Trophoblast cell (in vitro differentiated cells and primary cell): ENCODE measurements around the gene OR1F1.

Source experiments
- DNase-seq, 2 donors: peaks; one replicate each; pipeline ENCODE4 v3.0.0-alpha.2; 2016
- H2AFZ ChIP-seq: 2 replicates; pipeline ENCODE4 v1.6.1; 2013; ENCODE audit warnings: low read length, moderate library complexity, mild to moderate bottlenecking; ENCODE audit not compliant: insufficient read depth, poor library complexity
- H2AK5ac ChIP-seq: 2 replicates; pipeline ENCODE4 v1.6.1; 2013; ENCODE audit warnings: mild to moderate bottlenecking, low read length
- H2BK120ac ChIP-seq: 2 replicates; pipeline ENCODE4 v1.6.1; 2013; ENCODE audit warnings: low read length, mild to moderate bottlenecking, moderate library complexity; ENCODE audit not compliant: insufficient read depth, poor library complexity
- H2BK12ac ChIP-seq: 2 replicates; pipeline ENCODE4 v1.6.1; 2013; ENCODE audit warnings: mild to moderate bottlenecking, low read length, moderate library complexity
- H2BK5ac ChIP-seq: 2 replicates; pipeline ENCODE4 v1.6.1; 2013; ENCODE audit warnings: low read length, low read depth, moderate library complexity, mild to moderate bottlenecking; ENCODE audit not compliant: poor library complexity
- H3K14ac ChIP-seq: 2 replicates; pipeline ENCODE4 v1.6.1; 2013; ENCODE audit warnings: mild to moderate bottlenecking, low read length
- H3K18ac ChIP-seq: 2 replicates; pipeline ENCODE4 v1.6.1; 2013; ENCODE audit warnings: mild to moderate bottlenecking, low read length
- H3K23ac ChIP-seq: 2 replicates; pipeline ENCODE4 v1.6.1; 2013; ENCODE audit warnings: low read length
- H3K27ac ChIP-seq: 2 replicates; pipeline ENCODE4 v1.5.1; 2013; ENCODE audit warnings: low read depth, mild to moderate bottlenecking, inconsistent platforms, low read length, moderate library complexity
- H3K27me3 ChIP-seq: 2 replicates; pipeline ENCODE4 v1.6.1; 2013; ENCODE audit warnings: inconsistent platforms, mild to moderate bottlenecking, low read length, moderate library complexity; ENCODE audit not compliant: insufficient read depth
- H3K36me3 ChIP-seq, 2 experiments: 1 replicate in 1 of 2; 2 replicates in 1 of 2; pipeline ENCODE4 v1.6.1; 2013; ENCODE audit warnings: low read length in 2 of 2, mild to moderate bottlenecking in 2 of 2, moderate library complexity in 1 of 2; ENCODE audit not compliant: insufficient read depth in 2 of 2, control insufficient read depth in 1 of 2
- H3K4ac ChIP-seq: 2 replicates; pipeline ENCODE4 v1.6.1; 2013; ENCODE audit warnings: low read depth, mild to moderate bottlenecking, low read length, moderate library complexity
- H3K4me1 ChIP-seq, 2 experiments: 1 replicate in 1 of 2; 2 replicates in 1 of 2; pipeline ENCODE4 v1.6.1; 2013; ENCODE audit warnings: low read length in 2 of 2, mild to moderate bottlenecking in 2 of 2, moderate library complexity in 1 of 2; ENCODE audit not compliant: insufficient read depth in 2 of 2, control insufficient read depth in 1 of 2
- H3K4me2 ChIP-seq: 2 replicates; pipeline ENCODE4 v1.6.1; 2013; ENCODE audit warnings: inconsistent platforms, mild to moderate bottlenecking, low read length, moderate library complexity
- H3K4me3 ChIP-seq: 2 replicates; pipeline ENCODE4 v1.5.1; 2013; ENCODE audit warnings: mild to moderate bottlenecking, low read depth, low read length, inconsistent platforms
- H3K79me1 ChIP-seq: one replicate; pipeline ENCODE4 v1.6.1; 2013; ENCODE audit warnings: low read length
- H3K79me2 ChIP-seq: 2 replicates; pipeline ENCODE4 v1.6.1; 2013; ENCODE audit warnings: low read length, mild to moderate bottlenecking; ENCODE audit not compliant: control insufficient read depth, insufficient read depth, poor library complexity
- H3K9ac ChIP-seq: 2 replicates; pipeline ENCODE4 v1.6.1; 2013; ENCODE audit warnings: mild to moderate bottlenecking, low read length
- H3K9me3 ChIP-seq: 2 replicates; pipeline ENCODE4 v1.6.1; 2013; ENCODE audit warnings: low read depth, mild to moderate bottlenecking, control low read depth, inconsistent platforms, low read length; ENCODE audit not compliant: insufficient read depth
- H4K12ac ChIP-seq: 2 replicates; pipeline ENCODE4 v1.6.1; 2013; ENCODE audit warnings: low read depth, mild to moderate bottlenecking, low read length, moderate library complexity
- H4K8ac ChIP-seq: 2 replicates; pipeline ENCODE4 v1.6.1; 2013; ENCODE audit warnings: low read depth, mild to moderate bottlenecking, low read length, moderate library complexity
- H4K91ac ChIP-seq: one replicate; pipeline ENCODE4 v1.6.1; 2013; ENCODE audit warnings: low read depth, mild to moderate bottlenecking, low read length, moderate library complexity
- WGBS: extraction: QIAGEN DNeasy Blood & Tissue Kit; methylation state at CpG from one replicate; pipeline ENCODE4 v1.1.7; 2013; ENCODE audit warnings: missing lambda C conversion rate; ENCODE audit not compliant: insufficient read length, insufficient coverage; ENCODE audit errors: extremely low coverage; 5-methylcytosine and 5-hydroxymethylcytosine counted together

OR1F1 gene

DNA sequence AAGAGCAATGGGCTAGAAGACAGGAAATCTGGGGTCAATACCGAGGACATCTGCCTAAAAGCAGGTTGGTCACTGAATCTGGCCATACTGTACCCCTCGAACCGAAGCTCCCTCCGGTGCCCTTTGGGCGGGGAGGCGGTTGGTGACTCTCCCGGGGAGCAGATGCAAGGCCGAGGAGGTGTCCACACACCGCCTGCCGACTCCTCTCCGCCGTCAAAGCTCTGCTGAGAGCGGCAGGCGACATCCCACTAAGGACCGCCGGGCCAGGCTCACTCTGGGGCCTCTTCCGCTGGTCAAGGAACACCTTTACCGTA is 46.5 kb downstream of the OR1F1 start:
- H4K91ac ChIP-seq = peak overlapping the region; percentile 48
- peak overlapping the region; percentile 88 for H3K4me3 ChIP-seq
- peak overlapping the region; percentile 54 for H3K14ac ChIP-seq
- H3K27ac ChIP-seq = peak overlapping the region; percentile 51
- peaks cover 4% of the 10 kb centered on the region for H3K79me1 ChIP-seq
- H3K27me3 ChIP-seq = no peaks in the 10 kb centered on the region
- H3K4ac ChIP-seq = no peak overlapping the region
- H3K36me3 ChIP-seq = peaks cover 5 to 19% of the 10 kb centered on the region in 2 experiments
- H3K18ac ChIP-seq = peak overlapping the region; percentile 37
- H2AK5ac ChIP-seq = no peak overlapping the region
- peak overlapping the region; percentile 80 for H2AFZ ChIP-seq
- peak overlapping the region; percentile 50 for H4K12ac ChIP-seq
- H3K9me3 ChIP-seq = peaks cover 1% of the 10 kb centered on the region
- H2BK12ac ChIP-seq = no peak overlapping the region
- H3K79me2 ChIP-seq = peaks cover 4% of the 10 kb centered on the region
- peak overlapping the region; percentile 92 for H3K4me2 ChIP-seq
- H3K4me1 ChIP-seq = peaks cover 2 to 8% of the 10 kb centered on the region in 2 experiments
- no peak overlapping the region for H2BK5ac ChIP-seq
- H3K23ac ChIP-seq = no peak overlapping the region
- no peak for DNase-seq
- no peak overlapping the region for H2BK120ac ChIP-seq
- no CpG with 5 or more reads among the region's 18 CpGs for WGBS
- peak overlapping the region; percentile 79 for H3K9ac ChIP-seq
- H4K8ac ChIP-seq = peak overlapping the region; percentile 89

DNA sequence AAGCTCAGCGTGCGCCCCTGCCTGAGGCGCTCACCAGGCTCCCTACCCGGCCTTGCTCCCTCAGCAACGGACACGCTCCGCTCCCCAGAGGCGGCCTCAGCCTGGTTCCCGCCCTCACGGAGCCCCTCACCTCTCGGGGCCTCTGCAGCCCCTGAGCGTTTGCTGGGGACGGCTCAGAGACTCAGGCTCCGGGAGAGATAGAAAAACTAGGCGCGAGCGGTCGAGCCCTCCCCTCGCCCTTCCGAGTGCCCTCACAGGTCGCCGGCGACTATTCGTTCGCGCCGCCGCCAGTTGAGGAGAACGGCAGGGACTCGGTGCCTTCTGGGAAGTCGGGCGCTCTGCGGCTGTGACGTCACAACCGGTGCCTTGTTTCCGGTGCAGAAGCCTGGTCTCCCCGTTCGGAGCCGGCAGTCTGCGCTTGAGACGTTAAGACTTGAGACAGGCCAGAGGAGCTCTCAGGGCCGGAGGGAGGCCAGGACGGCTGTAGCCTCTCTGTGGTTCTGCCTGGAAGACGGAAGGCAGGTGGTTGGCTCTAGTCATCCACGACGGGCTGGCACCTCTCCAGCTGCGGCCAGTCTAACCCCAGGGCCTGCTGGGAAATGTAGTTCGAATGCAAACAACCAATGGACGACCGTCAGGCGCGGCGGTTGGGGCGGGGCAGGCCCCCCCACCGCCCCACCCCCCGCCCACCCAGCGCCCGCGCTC is 47.0 kb downstream of the OR1F1 start, which contains the start of gene ZNF200:
TSS of gene ZNF200 (minus strand) at position 302 of the 705 bp plus-strand sequence. CDS start 1,403 bp downstream, outside the sequence.
- peaks cover 4% of the 10 kb centered on the region for H3K79me1 ChIP-seq
- no CpG with 5 or more reads among the region's 59 CpGs for WGBS
- peak within 1 kb of the TSS; percentile 70 for H4K91ac ChIP-seq
- peak within 1 kb of the TSS; percentile 51 for H3K27ac ChIP-seq
- H3K36me3 ChIP-seq = peaks cover 0 to 16% of the 10 kb centered on the region in 2 experiments
- H3K14ac ChIP-seq = peak within 1 kb of the TSS; percentile 72
- H2BK12ac ChIP-seq = peak within 1 kb of the TSS; percentile 41
- no peak within 1 kb of the TSS for H2BK120ac ChIP-seq
- peaks cover 4% of the 10 kb centered on the region for H3K79me2 ChIP-seq
- H2AFZ ChIP-seq = peak within 1 kb of the TSS; percentile 89
- peak within 1 kb of the TSS; percentile 79 for H2BK5ac ChIP-seq
- H2AK5ac ChIP-seq = no peak within 1 kb of the TSS
- no peaks in the 10 kb centered on the region for H3K27me3 ChIP-seq
- peak within 1 kb of the TSS; percentile 79 for H3K9ac ChIP-seq
- DNase-seq = peak; percentile 87 to 91
- H3K9me3 ChIP-seq = peaks cover 1% of the 10 kb centered on the region
- no peak within 1 kb of the TSS for H3K23ac ChIP-seq
- peak within 1 kb of the TSS; percentile 89 for H4K8ac ChIP-seq
- peak within 1 kb of the TSS; percentile 92 for H3K4me2 ChIP-seq
- H3K4me3 ChIP-seq = peak within 1 kb of the TSS; percentile 88
- no peak within 1 kb of the TSS for H3K4ac ChIP-seq
- H3K4me1 ChIP-seq = peaks cover 2 to 8% of the 10 kb centered on the region in 2 experiments
- peak within 1 kb of the TSS; percentile 91 for H3K18ac ChIP-seq
- peak within 1 kb of the TSS; percentile 96 for H4K12ac ChIP-seq

DNA sequence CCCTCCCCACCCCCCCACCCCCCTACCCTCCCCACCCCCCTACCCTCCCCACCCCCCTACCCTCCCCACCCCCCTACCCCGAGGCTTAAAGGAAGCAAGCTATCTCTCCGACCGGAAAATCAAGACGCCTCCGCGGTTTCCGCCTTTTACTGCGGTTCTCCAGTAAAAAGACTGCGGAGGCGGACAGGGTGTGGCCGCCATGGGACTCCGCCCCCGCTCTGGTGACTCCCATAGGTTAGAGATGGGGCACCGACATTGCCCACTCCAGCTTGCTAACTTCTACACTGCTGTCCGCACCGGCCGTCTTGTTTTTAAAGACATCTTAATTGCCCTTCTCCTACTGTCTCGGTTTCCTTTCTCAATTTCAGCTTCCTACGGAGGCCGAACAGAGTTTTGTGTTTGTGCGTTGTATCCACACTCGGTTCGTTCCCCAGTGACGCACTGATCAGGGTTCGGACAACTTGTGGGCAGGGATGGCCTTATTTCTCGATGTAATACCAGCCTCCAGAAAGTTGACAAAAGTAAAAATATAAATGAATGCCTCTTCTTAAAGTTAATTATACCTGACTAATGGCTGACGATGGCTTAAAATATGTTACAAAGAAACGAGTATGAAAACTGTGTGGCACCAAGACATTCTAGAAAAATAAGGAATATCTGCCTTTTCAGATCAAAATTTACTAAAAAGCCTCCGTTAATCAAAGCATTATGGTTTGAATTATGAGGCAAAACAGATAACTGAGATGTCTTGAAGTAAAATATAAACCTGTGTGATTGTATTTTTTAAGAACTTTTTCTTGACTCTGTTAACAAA is 48.1 kb downstream of the OR1F1 start:
- H4K8ac ChIP-seq = no peak overlapping the region
- no peak overlapping the region for H2BK120ac ChIP-seq
- H2AFZ ChIP-seq = no peak overlapping the region
- no peak overlapping the region for H2BK5ac ChIP-seq
- no peak overlapping the region for H3K4me2 ChIP-seq
- no peak overlapping the region for H4K91ac ChIP-seq
- H3K18ac ChIP-seq = no peak overlapping the region
- no peak overlapping the region for H3K9ac ChIP-seq
- no peak overlapping the region for H2AK5ac ChIP-seq
- WGBS = no CpG with 5 or more reads among the region's 29 CpGs
- H3K9me3 ChIP-seq = peaks cover 1% of the 10 kb centered on the region
- peaks cover 4% of the 10 kb centered on the region for H3K79me2 ChIP-seq
- H3K14ac ChIP-seq = no peak overlapping the region
- H2BK12ac ChIP-seq = no peak overlapping the region
- H3K4ac ChIP-seq = no peak overlapping the region
- H3K27ac ChIP-seq = no peak overlapping the region
- no peak overlapping the region for H3K23ac ChIP-seq
- DNase-seq = peak; percentile 96 to 97
- H3K36me3 ChIP-seq = peaks cover 0 to 14% of the 10 kb centered on the region in 2 experiments
- no peaks in the 10 kb centered on the region for H3K27me3 ChIP-seq
- peaks cover 2 to 8% of the 10 kb centered on the region in 2 experiments for H3K4me1 ChIP-seq
- H3K4me3 ChIP-seq = no peak overlapping the region
- no peak overlapping the region for H4K12ac ChIP-seq
- peaks cover 4% of the 10 kb centered on the region for H3K79me1 ChIP-seq

DNA sequence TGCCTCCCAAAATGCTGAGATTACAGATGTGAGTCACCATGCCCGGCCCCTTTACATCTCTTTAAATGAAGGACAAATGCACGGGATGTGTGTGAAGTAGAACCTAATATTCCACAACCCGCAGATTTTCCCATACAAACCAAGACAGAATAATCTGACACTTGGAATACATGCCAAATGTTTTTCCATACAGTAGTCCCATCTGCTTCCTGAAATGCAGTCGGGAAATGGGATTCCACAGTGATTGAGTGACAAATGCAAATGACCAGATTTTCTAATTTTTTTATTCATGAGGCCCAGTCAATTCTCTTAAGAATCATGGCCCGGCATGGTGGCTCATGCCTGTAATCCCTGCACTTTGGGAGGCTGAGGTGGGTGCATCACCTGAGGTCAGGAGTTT is 53.8 kb downstream of the OR1F1 start:
- H3K4me2 ChIP-seq = no peak overlapping the region
- no peak overlapping the region for H3K18ac ChIP-seq

More for the DNA sequence above, 53.8 kb downstream of the OR1F1 start:
- H2AFZ ChIP-seq = no peak overlapping the region
- H3K9ac ChIP-seq = no peak overlapping the region
- H2BK5ac ChIP-seq = no peak overlapping the region
- no peak overlapping the region for H4K8ac ChIP-seq
- DNase-seq = peak in 1 of 2 donors; percentile 49
- H3K27me3 ChIP-seq = no peaks in the 10 kb centered on the region
- H2BK120ac ChIP-seq = no peak overlapping the region
- no CpG with 5 or more reads among the region's 5 CpGs for WGBS
- H3K79me1 ChIP-seq = no peaks in the 10 kb centered on the region
- no peak overlapping the region for H3K27ac ChIP-seq
- no peak overlapping the region for H4K12ac ChIP-seq
- H4K91ac ChIP-seq = no peak overlapping the region
- H3K23ac ChIP-seq = no peak overlapping the region
- H3K4me3 ChIP-seq = no peak overlapping the region
- no peak overlapping the region for H2BK12ac ChIP-seq
- no peaks in the 10 kb centered on the region for H3K79me2 ChIP-seq
- no peaks in the 10 kb centered on the region for H3K36me3 ChIP-seq
- H3K9me3 ChIP-seq = peaks cover 29% of the 10 kb centered on the region
- no peak overlapping the region for H3K4ac ChIP-seq
- no peak overlapping the region for H3K14ac ChIP-seq
- H3K4me1 ChIP-seq = no peaks in the 10 kb centered on the region
- H2AK5ac ChIP-seq = no peak overlapping the region
